GM20431 (cell line): Measurements from ENCODE around the gene FBLN7.

Experiments
- in situ Hi-C: fragments of 300-500 bp; cut with MseI, MboI; formaldehyde crosslinking; loops from one replicate; pipeline ENCODE4 v1.15.0; 2020; ENCODE audit warnings: low sequenced_read_pairs; ENCODE audit not compliant: unreplicated experiment

Gene FBLN7

DNA sequence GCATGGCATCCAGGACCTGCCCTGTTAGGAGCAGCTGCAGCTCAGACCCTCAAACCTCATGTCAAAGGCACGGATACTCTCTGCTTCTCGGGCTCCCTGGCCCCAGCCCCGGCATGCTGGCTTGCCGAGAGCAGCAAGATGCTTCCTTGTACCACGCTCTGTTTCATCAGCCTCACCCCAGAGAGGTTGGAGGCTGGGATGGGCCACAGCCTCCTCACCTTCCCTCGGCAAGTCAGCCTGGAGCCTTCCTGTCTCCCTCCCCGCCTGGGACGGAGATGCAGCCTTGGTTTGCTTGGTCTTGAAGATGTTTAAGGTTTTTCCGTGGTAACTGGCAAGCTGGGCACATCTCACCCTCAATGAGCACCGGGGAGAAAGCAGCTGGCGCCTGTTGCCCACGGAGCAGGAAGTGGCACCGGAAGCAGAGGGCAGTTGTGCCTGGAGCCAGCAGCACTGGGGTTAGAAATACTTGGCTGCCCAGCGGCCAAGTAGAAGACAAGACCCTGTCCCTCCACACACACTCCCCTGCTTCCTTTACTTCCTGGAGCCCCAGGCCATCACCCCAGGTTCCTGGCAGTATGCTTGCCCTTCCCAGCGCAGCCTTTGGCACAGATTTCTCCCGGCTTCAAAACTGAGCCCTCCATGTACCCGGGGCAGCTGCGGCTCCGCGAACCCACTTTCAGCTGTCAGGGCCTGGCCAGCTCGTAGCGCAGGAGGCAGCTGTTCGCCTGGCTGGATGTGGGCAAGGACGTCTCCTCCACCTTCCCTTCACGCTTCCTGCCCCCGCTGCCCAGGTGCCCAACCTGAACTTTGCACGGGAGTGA lies 17.4 kb downstream of the FBLN7 start:
- in situ Hi-C loops: no loop called here

DNA sequence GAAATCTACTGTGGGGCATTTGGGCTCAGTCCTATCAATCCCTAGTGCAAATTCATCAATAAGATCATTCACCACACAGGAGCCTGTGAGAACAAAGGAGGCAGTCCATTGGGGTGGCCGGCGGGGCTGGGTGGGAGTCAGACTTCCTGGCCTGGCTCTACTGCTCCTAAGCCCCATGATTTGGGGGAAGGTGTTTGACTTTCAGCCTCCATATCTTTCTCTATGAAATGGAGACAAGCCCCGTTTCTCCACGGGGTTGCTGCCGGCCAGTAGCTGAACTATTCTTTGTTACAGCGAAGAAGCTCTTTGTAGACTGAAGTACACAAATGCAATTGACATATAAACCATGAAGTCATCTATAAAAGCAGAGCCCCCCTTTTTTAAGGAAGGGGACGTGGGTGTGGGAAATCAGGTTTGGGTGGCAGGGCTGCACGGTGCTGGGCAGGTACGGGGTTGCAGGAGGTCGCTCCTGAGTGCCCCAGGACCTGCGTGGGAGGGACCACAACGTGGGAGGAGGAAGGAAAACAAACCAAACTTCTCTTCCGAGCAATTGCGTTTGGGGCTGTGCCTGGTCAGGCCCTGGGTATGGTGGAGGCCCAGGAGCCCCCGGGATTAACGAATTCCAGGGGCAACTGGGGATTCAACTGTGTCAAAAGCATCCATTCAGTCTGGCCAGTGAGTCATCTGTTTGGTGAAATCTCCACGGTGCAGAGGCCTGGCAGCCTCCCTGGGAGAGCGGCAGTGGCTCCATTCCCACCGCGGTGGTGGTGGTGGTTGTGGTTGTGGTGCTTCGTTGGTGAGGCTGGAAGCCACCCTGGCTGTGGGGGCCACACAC lies 18.2 kb downstream of the FBLN7 start:
- in situ Hi-C loops: no loop called here

DNA sequence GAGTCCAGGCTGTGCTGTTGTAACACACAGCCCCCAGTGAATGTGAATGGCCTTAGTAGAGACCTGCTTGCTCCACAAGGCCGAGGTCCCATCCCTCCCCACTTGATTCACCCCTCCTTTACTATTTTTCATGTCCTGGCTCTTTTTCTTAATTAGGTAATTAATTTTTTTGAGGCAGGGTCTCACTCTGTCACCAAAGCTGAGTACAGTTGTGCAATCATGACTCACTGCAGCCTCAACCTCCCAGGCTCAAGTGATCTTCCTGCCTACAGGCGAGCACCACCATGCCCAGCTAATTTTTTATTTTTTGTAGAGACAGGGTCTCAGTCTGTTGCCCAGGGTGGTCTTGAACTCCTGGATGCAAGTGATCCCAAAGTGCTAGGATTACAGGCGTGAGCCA lies 19.3 kb downstream of the FBLN7 start:
- in situ Hi-C loops: no loop called here

DNA sequence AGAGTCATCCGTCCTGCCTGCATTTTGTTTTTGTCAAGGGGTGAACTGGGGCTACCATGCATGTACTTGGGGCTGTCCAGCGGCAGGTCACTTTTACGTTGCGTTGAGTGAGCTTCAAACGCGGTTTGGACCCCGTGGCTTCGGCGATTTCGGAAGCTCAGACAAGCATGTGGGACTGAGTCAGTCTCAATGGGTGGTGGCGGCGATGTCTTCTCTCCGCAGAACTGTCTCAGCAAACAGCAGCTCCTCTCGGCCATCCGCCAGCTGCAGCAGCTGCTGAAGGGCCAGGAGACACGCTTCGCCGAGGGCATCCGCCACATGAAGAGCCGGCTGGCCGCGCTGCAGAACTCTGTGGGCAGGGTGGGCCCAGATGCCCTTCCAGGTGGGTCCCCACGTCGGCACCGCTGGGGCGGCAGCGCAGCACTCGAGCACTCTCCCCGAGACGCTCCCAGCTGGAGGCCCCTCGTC lies 21.3 kb downstream of the FBLN7 start:
- in situ Hi-C loops: no loop called here

DNA sequence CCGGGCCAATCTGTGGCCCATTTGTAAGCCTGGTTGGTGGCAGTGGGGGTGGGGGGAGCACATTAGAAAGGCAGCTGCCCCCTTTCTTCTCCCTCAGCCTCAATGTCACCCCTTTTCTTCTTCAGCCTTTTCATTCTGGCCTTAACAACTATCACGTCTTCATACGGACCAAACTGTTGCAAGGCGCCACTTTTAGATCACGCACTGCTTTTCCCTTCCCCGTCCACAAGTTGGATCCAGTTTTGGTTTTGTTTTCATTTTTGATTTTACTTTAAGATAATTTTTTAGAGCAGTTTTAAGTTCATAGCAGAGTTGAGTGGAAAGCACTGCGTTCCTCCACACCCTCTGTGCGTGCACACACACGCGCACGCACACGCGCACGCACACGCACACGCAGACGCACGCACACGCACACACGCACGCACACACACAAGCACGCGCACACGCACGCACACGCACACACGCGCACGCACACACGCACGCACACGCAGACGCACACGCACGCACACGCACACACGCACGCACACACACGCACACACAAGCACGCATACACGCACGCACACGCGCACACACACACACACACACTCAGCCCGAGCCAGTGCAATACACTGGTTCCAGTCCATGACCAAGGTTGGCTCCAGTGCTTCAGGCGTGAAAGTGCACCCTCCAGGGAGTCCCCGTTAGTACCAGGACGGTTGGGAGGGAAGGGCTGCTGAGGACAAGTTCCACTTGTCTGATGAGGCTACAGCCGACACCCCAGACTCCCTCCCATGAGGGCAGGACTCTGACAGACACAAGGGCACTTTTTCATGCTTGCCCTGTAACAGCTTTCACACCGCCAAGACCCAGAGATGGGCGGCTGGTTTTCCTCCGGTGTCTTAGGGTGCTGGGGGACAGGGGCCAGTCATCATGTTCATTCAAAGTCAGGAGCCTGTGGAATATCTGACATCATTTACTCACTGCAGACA lies 22.4 kb downstream of the FBLN7 start:
- in situ Hi-C loops: no loop called here

DNA sequence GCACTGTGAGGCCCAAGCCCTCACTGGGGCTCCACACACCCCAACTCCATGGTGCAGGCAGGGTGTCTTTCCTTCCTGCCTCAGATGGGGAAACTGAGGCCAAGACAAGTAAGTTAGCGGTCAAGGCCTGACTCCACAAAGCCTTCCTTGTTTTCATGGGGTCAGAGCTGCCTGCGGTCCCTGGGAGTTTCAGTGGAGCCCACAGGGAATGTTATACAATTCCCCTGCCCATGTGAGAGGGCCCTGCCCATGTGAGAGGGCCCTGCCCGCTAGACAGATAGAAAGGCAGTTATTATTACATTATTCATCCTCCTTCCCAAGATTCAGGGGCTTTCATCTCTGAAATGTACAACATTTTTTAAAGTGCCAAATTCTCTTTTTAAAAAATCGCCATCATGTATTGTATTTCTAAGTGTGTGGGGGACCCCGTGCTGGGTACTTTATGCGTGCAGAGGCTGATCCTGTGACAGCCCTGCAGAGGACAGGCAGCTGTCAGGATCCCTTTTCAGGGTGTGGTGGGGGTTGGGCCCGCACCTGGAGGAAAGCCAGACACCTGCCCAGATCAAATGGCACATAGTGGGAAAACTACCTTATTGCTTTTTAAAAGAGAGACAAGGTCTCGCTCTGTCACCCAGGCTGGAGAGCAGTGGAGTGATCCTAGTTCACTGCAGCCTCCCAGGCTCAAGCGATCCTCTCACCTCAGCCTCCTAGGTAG lies 23.4 kb downstream of the FBLN7 start:
- in situ Hi-C loops: no loop called here

DNA sequence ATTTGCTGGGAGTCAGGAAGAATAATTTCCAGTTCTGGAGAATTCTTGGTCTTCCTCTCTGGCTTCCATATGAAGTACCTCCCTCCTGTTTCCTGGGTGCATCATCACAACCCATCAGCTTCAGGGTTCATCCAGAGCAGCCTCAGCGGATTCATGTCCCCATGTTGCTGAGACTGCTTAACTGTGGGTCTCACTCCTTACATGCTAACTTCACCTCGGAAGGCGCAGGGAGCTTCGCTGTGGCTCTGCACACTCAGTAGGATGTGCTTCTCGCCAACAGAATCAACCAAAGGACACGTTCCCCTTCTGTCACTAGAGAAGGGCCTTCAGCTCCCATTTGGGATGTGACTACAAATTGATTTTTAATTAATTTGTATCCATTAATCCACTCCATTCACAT lies 24.2 kb downstream of the FBLN7 start:
- in situ Hi-C loops: no loop called here

DNA sequence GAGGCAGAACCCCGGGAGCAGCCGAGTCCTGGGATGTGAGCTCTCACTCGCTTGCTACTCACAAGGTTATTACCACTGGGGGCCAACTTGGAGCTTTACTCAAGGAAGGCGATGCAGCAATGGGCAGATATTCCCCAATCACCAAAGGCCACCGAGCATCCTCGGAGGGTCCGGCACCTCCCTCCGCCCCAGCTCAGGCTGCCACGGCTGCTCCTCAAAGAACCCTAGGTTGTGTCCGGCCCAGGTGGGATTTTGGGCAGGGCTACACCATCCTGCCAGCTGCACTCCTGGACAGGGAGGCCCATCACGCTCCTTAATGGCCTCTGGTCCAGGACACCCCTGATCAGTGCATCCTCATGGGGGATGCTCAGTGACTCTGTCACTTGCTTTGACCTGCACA lies 24.8 kb downstream of the FBLN7 start:
- in situ Hi-C loops: no loop called here

DNA sequence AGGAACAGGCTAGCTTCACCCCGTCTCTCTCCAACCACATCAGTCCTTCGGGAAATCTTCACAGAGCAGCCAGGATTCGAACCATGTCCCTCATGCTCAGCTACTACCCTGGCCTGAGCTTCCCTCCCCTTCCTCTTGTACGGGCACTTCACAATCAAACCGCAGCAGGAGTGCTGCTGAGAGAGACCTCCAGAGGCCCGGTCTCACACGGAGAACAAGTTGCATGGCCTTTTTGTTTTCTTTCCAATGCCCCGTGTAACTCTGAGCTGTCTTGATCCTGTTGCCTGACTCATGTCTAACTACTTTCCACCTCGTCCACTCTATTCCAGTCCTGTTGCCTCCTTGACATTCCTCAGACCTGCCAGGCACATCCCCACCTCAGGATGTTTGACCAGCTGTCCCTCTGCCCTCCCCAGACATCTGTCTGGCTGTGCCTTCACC lies 25.4 kb downstream of the FBLN7 start:
- in situ Hi-C loops: no loop called here

DNA sequence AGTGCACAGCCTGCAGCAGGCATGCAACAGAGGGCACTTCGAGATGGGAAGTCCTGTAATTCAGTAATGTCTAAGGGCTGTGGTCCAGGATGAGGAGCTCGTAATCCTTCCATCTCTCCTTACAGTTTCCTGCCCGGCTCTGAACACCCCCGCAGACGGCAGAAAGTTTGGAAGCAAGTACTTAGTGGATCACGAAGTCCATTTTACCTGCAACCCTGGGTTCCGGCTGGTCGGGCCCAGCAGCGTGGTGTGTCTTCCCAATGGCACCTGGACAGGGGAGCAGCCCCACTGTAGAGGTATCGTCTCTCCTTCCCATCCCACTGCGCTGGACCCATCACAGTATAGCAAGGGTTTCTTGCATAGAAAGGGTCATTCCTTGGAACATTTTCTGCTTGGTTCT lies 26.7 kb downstream of the FBLN7 start:
- in situ Hi-C loops: no loop called here

DNA sequence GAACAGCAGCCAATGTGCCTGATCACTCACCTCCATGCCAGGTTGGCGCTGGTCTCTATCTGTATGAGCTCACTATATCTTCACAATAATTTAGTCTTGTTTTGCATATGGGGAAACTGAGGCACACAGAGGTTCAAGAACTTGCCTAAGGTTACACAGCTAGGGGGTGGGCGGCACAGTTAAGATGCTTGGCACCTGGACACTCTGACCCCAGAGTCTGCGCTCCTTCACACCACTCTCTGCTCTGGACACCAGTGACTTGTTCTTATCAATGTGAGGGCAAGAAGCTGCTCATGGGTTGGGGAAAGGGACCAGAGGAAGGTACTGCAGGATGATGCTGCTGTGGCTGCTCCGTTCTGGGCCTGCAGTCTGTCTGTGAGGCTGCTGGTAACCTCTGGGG lies 27.1 kb downstream of the FBLN7 start:
- in situ Hi-C loops: no loop called here

DNA sequence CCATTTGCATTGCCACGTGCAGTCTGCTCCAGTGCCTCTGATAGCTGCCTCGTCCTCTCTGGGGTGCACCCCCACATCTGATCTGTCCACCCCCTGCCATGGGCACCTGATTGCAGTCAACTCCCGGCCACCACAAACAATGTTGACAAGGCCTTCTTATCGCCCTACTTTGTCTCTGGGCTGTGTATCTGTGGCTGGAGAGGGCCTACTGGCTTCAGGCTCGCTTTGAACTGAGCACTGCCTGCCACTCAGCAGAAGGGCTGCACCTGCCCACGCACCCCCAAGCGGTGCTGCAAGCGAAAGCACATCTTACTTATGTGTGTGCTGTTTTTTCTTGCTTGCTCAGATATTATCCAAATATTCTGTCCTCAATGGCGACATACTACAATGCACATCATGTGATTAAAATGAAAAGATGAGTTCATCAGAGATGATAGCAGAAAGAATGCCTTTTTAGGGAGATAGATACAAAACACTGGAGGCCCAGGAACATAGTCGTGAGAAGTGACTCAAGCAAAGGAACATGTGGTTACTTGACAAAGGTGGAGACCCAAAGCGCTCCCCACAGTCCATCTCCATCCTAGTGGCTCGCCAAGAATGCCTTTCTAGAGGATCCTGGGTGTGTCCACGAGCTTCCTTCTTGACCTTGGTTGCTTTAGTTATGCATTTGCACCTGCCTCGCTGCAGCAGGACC lies 28.8 kb downstream of the FBLN7 start:
- in situ Hi-C loops: no loop called here

DNA sequence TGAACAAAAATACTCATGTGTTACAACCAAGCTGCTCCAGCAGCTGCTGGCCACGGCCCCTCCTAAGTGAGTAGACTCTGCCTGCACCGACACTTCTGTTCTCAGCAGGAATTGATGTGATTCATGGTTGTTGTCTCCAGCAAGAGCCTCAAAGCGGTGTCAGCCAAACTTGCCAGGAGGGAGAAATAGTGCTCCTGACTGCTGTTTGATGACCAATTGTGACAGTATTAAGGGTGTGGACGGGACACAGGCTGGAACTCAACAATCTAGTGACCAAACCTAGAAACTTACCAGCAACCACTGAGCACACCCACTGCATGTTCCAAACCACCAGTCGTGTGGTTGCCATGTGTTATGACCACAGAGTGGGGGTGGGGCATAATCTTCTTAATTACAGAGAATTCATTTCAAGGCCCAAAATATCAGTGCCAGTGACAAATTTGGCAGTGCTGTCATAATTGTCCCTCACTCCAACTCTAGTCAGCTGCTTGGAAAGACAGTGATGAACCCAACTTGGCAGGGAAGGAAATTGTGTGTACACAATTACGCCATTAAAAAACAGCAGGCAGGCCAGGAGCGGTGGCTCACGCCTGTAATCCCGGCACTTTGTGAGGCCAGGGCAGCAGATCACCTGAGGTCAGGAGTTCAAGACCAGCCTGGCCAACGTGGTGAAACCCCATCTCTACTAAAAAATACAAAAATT lies 30.4 kb downstream of the FBLN7 start:
- in situ Hi-C loops: no loop called here

DNA sequence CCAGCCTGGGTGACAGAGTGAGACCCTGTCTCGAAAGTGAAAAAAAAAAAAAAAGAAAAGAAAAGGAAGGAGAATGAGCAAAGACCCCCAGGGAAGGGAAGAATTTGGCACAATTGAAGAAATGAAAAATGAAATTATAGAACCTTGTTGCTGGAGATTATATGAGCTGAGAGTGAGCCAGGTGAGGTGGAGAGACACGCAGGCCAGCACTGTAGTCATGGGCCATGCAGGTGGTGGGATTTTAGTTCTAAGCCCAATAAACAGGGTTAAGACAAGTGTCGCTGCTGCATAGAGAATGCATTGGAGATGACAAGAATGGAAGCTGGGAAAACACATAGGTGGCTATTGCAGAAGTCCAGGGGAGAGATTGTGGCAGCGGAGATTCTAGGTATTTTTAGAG lies 32.3 kb downstream of the FBLN7 start:
- in situ Hi-C loops: no loop called here

DNA sequence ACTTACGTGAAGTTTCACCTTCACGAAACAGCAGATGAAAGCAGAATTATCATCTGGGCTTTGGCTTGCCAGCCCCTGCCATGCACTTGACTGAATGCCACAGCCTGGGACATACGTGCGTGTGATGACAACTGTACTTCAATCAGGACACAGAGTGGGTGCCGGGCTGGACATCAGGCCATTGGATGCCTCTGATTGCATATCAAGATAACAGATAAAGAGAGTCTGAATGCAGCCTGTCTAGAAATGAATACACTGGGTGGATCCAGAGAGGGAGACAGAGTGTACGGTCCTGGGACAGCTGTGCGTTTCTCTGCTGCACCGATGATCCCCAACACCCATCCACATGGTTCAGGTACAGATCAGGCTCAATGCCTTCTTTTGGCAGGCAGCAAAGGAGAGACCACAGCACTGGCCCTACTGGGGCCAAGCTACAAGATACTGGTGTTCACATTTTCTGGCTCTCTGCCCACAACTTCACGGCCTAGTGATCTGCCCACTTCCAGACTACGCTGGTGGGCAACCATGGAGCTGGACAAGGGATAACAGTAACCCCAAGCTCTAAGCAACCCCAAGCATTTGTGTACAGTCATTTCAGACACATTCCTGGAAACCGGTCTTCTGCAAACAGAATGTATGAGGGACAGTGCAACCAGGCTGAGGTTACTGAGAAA lies 35.6 kb downstream of the FBLN7 start:
- in situ Hi-C loops: no loop called here

DNA sequence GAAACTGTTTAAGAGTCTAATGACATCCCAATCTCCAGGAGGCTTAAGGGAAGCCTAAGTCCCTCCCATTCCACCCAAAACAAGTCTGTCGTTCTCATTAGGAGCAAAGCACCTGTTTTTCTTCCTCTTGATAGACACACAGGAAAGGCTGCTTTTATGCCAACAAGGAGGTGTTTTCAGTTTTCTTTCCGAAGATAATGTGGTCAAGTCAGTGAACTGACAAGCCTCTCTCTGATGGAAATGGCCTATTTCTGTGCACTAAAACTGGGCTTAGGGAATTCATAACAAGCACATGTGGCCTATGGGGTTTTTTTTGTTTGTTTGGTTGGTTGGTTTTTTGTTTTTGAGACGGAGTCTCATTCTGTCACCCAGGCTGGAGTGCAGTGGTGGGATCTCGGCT lies 36.2 kb downstream of the FBLN7 start:
- in situ Hi-C loops: no loop called here

DNA sequence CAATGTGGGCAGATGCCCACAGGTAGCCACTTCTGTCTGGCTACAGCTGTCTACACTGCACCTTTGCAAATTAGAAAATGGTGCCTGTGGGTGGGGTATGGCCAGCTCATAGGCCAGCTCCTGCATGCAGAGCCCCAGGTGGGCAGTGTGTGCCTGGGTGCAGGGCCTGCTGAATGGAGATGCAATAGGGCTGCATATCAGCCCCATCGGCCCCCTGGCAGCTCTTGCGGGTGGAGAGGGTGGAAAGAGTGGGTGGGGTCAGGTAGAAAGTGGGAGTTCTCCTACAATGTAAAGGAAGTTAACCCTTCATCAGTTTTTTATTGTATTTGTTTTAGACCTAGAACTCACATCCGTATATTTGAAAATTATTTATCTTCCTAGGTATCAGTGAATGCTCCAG lies 37.1 kb downstream of the FBLN7 start:
- in situ Hi-C loops: no loop called here
